Measurements from ENCODE around the gene MCOLN3. TPM values are rescaled to one million over a fixed set of nuclear protein-coding genes. Genes with fewer than 3 reads are reported as not detected.

The MCOLN3 gene, protein sequence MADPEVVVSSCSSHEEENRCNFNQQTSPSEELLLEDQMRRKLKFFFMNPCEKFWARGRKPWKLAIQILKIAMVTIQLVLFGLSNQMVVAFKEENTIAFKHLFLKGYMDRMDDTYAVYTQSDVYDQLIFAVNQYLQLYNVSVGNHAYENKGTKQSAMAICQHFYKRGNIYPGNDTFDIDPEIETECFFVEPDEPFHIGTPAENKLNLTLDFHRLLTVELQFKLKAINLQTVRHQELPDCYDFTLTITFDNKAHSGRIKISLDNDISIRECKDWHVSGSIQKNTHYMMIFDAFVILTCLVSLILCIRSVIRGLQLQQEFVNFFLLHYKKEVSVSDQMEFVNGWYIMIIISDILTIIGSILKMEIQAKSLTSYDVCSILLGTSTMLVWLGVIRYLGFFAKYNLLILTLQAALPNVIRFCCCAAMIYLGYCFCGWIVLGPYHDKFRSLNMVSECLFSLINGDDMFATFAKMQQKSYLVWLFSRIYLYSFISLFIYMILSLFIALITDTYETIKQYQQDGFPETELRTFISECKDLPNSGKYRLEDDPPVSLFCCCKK
- total RNA-seq: 10 to 100 TPM in 2 of 8 experiments, 1 to 10 TPM in 2, under 1 TPM in 4; 0.05 to 17.2 (median 1.1) TPM

DNA sequence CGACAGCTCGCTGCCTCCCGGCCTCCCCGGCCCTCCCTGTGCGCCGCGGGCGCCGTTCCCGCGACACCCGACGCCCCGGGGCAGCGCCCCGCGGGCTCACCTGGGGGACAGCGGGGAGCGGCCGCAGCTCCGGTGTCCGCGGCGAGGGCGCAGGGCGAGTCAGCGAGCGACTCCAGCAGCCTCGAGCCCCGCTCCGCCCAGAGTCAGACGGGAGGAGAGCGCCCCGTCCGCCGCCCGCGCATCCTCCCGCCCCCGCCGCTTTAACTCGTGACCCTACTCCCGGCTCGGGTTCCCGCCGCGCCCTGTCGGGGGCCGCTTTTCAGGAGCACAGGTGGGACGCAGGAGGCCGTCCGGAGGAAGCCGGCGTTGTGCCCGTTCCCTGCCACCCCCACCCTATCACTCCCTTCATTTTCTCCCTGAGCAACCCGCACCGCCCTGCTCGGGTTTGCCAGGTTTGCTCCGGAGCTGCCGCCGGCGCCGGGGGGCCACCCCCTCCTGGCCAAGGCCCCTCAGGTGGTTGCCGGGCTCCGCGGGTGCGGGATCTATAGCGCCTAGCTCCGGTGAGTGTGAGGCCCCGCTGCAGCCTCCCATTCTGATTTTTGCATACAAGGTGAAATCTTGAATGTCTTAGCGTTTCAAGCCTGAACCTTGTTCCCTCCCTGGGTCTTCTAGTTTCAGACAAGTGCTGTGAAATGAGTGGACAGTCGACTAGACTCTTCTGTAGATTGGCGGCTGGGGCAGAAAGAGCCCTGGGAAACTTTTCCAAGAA, at the start of gene MCOLN3:
MCOLN3 (minus strand) TSS at position 205 of the 769 bp plus-strand sequence. CDS start 3,140 bp downstream, outside the sequence.
- ATAC-seq (replicated peaks in 6 of 8): peak; percentile 85 to 95 (median 89)
- in situ Hi-C loops (cut with MboI; ENCODE audit: low pct_unique_long_range_greater_than_20kb in 2 of 9, low sequenced_read_pairs in 9 of 9, unreplicated experiment in 9 of 9): no loop called here
- Histone ChIP-seq H3K4me3 (peak within 1 kb of the TSS; percentile 29 to 45 (median 36)), H3K4me1 (replicated peaks in 1 of 2) (no peaks in the 10 kb centered on the region), H3K27ac (no peak within 1 kb of the TSS)
- 0 to 50% (median 2%) methylated on average over 1 to 17 of the region's 73 CpGs; no CpG with 5 or more reads in 4 of the 10 experiments for WGBS, 10 experiments

DNA sequence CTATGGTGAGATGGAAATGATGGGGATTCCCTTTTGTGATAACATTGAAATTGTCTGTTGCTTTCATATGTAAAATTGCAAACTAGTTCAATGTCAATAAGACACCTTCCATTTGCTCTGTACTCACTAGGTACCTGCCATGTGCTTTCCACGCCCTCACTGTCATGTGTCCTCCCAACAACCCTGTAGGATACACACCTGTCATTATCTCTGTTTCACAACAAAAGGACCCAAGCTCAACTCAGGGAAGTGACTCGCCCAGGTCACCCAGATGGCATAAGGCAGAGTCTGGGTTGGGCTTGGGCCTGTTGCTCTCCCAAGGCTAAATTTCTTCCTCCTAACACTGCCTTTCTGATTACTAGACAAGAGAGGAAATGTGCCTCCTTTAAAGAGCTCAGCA, 45.3 kb upstream of the MCOLN3 start:
- WGBS, 10 experiments: 67 to 83% (median 78%) methylated on average over 1 to 2 of the region's 2 CpGs; no CpG with 5 or more reads in 4 of the 10 experiments
- Histone ChIP-seq H3K4me1 (replicated peaks in 1 of 2) (no peaks in the 10 kb centered on the region), H3K27ac (no peak overlapping the region), H3K4me3 (no peak overlapping the region)
- in situ Hi-C loops (cut with MboI; ENCODE audit: low pct_unique_long_range_greater_than_20kb in 2 of 9, low sequenced_read_pairs in 9 of 9, unreplicated experiment in 9 of 9): loop anchor here in 1 of 9 experiments (25.0 kb wide), 1 partner anchor 131 kb away; no protein-coding TSS in a partner anchor
- no peak for ATAC-seq (replicated peaks in 6 of 8)

DNA sequence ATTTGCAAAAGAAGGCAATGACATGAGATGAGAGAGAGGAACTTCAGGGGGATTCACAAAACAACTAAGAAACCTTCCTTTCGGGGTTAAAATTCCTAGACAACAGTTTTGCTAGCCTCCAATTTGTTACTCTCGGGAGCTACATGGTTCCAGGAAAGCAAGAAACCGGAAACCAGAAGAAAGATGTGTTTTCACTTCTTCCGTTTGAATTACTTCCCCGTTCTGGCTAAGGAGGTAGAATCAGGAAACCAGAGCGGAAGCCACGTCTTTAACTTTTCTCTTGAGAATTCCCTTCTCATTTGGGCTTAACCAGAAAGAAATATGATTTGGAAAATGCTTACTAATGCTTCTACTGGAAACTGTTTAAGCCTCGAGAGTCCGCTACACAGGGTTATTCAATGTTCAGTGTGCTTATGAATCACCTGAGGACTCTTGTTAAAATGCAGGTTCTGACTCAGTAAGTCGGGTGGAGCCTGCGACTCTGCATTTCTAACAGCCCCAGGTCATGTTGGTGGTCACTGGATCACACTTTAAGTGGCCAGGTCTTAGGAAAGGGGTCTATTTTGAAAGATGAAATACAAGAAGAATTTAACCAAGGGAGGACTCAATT, 43.5 kb upstream of the MCOLN3 start:
- H3K27ac ChIP-seq: no peak overlapping the region
- H3K4me1 ChIP-seq (replicated peaks in 1 of 2): no peaks in the 10 kb centered on the region
- no peak overlapping the region for H3K4me3 ChIP-seq
- 33 to 87% (median 76%) methylated on average over 2 to 11 of the region's 11 CpGs; no CpG with 5 or more reads in 1 of the 10 experiments for WGBS, 10 experiments
- in situ Hi-C loops (cut with MboI; ENCODE audit: low pct_unique_long_range_greater_than_20kb in 2 of 9, low sequenced_read_pairs in 9 of 9, unreplicated experiment in 9 of 9): loop anchor here in 1 of 9 experiments (25.0 kb wide), 1 partner anchor 129 kb away; no protein-coding TSS in a partner anchor
- peak in 2 of 8 experiments; percentile 73 to 92 for ATAC-seq (replicated peaks in 6 of 8)

DNA sequence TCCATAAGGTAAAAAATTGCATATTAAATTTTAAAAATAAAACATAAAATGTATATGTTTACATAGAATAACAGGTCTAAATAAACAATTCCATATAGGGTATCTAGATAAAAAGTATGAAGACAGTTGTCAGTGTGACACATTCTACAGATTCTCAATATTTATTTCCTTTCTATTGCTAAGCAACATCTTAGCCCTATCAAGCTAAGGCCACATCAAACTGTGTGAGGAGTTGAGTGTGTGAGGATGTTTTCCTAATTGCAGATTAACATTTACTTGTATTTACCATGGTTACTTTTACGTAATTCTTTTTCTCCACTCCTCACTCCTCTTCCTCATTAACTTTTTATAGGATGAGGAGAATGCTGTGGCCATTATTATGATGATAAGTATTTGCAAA, 41.9 kb upstream of the MCOLN3 start:
- no peak overlapping the region for H3K4me3 ChIP-seq
- in situ Hi-C loops (cut with MboI; ENCODE audit: low pct_unique_long_range_greater_than_20kb in 2 of 9, low sequenced_read_pairs in 9 of 9, unreplicated experiment in 9 of 9): loop anchor here in 1 of 9 experiments (25.0 kb wide), 1 partner anchor 128 kb away; no protein-coding TSS in a partner anchor
- WGBS, 10 experiments: 75 to 100% (median 95%) methylated on average over 1 of the region's 1 CpG
- no peaks in the 10 kb centered on the region for H3K4me1 ChIP-seq (replicated peaks in 1 of 2)
- no peak for ATAC-seq (replicated peaks in 6 of 8)
- H3K27ac ChIP-seq: no peak overlapping the region

DNA sequence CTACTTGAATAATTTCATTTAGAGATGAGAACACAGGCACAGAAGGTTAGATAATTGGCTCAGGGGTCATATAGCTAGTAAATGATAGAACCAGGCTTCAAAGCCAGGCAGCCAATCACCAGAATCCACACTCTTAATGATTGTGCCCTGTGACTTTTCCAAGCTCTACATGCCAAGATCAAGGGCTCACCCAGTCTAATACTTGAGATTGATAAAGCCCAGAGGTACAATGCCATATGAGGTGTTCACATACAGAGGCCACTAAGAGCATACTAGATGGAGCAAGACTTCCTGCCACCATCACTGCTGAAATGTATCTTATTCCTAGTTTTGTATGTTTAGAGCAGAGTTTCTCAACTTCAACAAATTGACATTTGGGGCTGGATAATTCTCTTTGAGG, 40.9 kb upstream of the MCOLN3 start:
- in situ Hi-C loops (cut with MboI; ENCODE audit: low pct_unique_long_range_greater_than_20kb in 2 of 9, low sequenced_read_pairs in 9 of 9, unreplicated experiment in 9 of 9): loop anchor here in 1 of 9 experiments (25.0 kb wide), 1 partner anchor 127 kb away; no protein-coding TSS in a partner anchor
- ATAC-seq (replicated peaks in 6 of 8): no peak
- no peak overlapping the region for H3K4me3 ChIP-seq
- no peak overlapping the region for H3K27ac ChIP-seq
- H3K4me1 ChIP-seq (replicated peaks in 1 of 2): no peaks in the 10 kb centered on the region

DNA sequence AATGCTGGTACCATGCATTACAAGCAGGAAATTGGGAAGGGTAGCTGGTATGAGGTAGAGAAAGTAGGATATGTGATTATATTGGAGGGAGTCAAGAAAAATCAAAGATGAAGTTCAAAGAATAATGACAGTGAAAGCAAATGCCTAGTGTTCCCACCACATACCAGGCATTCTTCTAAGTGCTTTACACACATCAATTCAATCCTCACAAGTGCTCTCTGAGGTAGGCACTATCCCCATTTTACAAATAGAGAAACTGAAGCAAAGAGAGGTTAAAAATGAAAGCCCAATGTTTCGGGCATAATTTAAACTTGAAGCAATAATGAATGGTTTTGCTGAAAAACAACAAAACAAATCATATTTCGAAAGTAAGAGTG, 40.1 kb upstream of the MCOLN3 start:
- Histone ChIP-seq H3K4me3 (no peak overlapping the region), H3K4me1 (replicated peaks in 1 of 2) (no peaks in the 10 kb centered on the region), H3K27ac (no peak overlapping the region)
- in situ Hi-C loops (cut with MboI; ENCODE audit: low pct_unique_long_range_greater_than_20kb in 2 of 9, low sequenced_read_pairs in 9 of 9, unreplicated experiment in 9 of 9): loop anchor here in 1 of 9 experiments (25.0 kb wide), 1 partner anchor 126 kb away; no protein-coding TSS in a partner anchor
- no peak for ATAC-seq (replicated peaks in 6 of 8)
- WGBS, 10 experiments: 43 to 92% (median 75%) methylated on average over 1 to 2 of the region's 2 CpGs

DNA sequence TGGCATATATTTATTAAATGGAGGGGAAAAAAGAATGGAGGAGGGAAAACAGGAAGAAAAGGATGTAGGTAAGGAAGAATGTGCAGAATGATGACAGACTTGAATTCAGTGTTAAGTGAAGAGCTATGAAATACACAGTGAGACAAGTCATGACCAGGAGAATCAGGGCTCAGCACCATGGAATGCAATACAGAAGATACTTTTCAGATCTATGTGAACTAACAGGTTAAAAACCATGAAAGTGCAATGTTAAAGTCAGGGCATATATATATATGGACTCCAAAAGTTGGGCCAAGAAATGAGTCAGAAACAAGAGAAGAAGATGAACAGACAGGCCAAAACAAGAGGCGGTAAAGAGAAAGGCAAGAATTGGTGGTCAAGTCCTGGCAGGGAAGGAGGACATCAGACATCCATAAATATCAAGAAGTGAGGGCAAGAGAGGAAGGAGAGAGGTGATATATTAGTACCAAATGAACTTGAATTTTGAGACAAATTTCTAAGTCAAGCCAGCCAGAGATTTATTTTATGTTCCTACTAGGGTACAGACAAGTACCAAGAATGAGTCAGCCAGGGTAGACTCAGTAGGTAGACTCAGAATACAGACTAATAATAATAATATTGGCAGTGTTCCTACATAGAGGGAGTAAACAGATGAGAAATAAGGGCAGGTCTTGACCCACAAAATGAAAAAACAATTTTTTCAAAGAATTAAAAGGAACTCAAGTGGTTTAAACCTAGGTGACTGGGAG, 39.5 kb upstream of the MCOLN3 start:
- H3K4me3 ChIP-seq: no peak overlapping the region
- no peak for ATAC-seq (replicated peaks in 6 of 8)
- H3K27ac ChIP-seq: no peak overlapping the region
- in situ Hi-C loops (cut with MboI; ENCODE audit: low pct_unique_long_range_greater_than_20kb in 2 of 9, low sequenced_read_pairs in 9 of 9, unreplicated experiment in 9 of 9): loop anchor here in 1 of 9 experiments (25.0 kb wide), 1 partner anchor 126 kb away; no protein-coding TSS in a partner anchor
- no peaks in the 10 kb centered on the region for H3K4me1 ChIP-seq (replicated peaks in 1 of 2)
- WGBS, 10 experiments: 20 to 100% (median 94%) methylated on average over 1 of the region's 1 CpG

DNA sequence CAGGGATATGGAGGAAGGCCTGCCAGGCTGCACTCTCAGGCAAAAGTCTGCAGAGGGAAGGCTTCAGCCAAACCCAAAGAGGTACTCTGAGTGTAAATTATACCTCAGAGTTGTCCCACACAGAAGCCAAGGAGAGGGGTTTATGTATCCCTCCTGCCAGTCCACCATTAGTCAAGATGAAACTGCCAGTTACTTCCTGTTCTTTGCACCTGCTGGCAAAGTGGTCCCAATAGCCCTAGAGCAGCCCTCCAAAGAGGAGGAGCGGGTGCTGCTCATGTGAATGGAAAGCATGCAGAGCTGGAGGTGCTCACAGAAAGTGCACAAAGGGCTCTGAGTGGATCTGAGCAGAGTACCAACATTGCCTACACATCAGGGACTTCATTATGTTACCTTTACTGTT, 37.1 kb upstream of the MCOLN3 start:
- no peak overlapping the region for H3K4me3 ChIP-seq
- 80 to 100% (median 94%) methylated on average over 1 of the region's 1 CpG; no CpG with 5 or more reads in 6 of the 10 experiments for WGBS, 10 experiments
- no peaks in the 10 kb centered on the region for H3K4me1 ChIP-seq (replicated peaks in 1 of 2)
- no peak overlapping the region for H3K27ac ChIP-seq
- no peak for ATAC-seq (replicated peaks in 6 of 8)
- in situ Hi-C loops (cut with MboI; ENCODE audit: low pct_unique_long_range_greater_than_20kb in 2 of 9, low sequenced_read_pairs in 9 of 9, unreplicated experiment in 9 of 9): loop anchor here in 1 of 9 experiments (25.0 kb wide), 1 partner anchor 123 kb away; no protein-coding TSS in a partner anchor

DNA sequence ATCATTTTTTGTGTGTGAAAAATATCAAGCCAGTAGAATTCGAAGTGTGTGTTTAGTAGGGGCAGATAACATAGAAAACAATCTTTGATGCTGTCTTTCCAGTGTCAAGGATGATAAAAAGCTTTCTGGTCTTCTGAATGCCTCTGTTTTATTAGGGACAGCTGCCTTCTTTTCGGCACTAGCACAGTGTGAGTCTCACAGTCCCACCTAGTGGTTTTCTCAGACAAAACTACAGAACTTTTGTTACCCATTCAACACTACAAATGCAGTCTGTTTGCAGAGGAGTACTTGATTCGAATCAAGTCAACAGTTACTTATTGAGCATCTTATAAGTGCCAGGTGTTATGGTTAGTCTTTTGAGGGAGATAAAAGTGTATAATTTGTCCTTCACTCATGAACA, 30.6 kb upstream of the MCOLN3 start:
- Histone ChIP-seq H3K4me3 (no peak overlapping the region), H3K27ac (no peak overlapping the region), H3K4me1 (replicated peaks in 1 of 2) (no peaks in the 10 kb centered on the region)
- in situ Hi-C loops (cut with MboI; ENCODE audit: low pct_unique_long_range_greater_than_20kb in 2 of 9, low sequenced_read_pairs in 9 of 9, unreplicated experiment in 9 of 9): loop anchor here in 1 of 9 experiments (25.0 kb wide), 1 partner anchor 117 kb away; no protein-coding TSS in a partner anchor
- peak in 3 of 8 experiments; percentile 47 to 73 (median 57) for ATAC-seq (replicated peaks in 6 of 8)
- 7 to 76% (median 41%) methylated on average over 1 to 3 of the region's 3 CpGs; no CpG with 5 or more reads in 1 of the 10 experiments for WGBS, 10 experiments

DNA sequence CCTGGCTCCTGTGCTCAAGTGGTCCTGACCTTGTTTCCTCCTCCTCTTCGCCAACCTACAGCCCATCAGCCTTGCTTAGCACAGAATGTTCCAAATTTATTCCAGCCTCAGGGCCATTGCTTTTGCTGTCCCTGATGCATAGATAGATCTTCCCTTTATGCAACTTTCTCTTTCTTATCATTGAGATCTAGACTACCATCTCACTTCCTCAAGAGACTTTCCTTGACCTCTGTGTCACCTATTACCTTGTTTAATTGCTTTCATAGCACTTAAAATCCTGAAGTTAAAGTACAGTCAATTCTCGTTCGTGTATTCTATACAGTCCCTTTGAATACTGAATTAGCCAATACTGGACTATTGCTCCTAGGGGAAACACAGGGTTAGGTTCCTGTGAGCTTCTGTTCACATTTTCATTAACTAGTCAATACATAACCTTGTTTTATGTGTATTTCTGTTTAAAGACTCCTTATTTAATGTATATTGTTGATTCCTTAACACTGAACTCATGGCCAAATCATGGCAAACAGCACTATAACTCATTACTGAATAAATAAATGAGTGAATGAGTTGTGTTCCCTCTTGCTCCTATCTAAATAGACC, 26.2 kb upstream of the MCOLN3 start:
- in situ Hi-C loops (cut with MboI; ENCODE audit: low pct_unique_long_range_greater_than_20kb in 2 of 9, low sequenced_read_pairs in 9 of 9, unreplicated experiment in 9 of 9): no loop called here
- no peak for ATAC-seq (replicated peaks in 6 of 8)
- Histone ChIP-seq H3K4me1 (replicated peaks in 1 of 2) (no peaks in the 10 kb centered on the region), H3K4me3 (no peak overlapping the region), H3K27ac (no peak overlapping the region)
- 66 to 97% (median 85%) methylated on average over 2 to 3 of the region's 3 CpGs; no CpG with 5 or more reads in 1 of the 10 experiments for WGBS, 10 experiments

DNA sequence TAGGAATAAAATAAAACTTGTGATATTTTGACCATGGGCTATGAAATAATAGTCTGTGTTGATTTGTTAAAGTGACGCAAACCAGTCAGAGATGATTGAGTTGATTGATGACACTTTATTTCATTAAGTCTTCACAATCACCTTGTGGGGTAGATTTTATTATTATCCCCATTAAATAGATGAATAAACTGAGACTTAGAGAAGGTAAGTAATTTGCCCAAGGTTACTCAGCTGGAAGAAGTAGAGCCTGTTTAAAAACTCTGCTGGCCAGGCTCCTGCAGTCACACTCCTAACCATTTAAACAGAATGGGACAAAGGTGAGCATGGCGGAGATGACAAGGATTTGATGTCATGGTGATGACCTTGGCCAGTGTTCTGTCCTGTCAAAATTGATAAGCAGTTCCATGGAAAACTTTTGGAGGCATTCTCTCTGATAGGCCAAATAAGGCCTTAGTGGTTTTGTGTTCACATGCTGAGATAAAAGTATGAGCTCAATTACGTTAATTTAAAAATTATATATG, 22.7 kb upstream of the MCOLN3 start:
- WGBS, 10 experiments: 70 to 100% (median 95%) methylated on average over 1 to 3 of the region's 3 CpGs
- Histone ChIP-seq H3K27ac (no peak overlapping the region), H3K4me1 (replicated peaks in 1 of 2) (no peaks in the 10 kb centered on the region), H3K4me3 (no peak overlapping the region)
- in situ Hi-C loops (cut with MboI; ENCODE audit: low pct_unique_long_range_greater_than_20kb in 2 of 9, low sequenced_read_pairs in 9 of 9, unreplicated experiment in 9 of 9): no loop called here
- ATAC-seq (replicated peaks in 6 of 8): no peak
